GM18868 (cell line): ENCODE results near the gene ARSG.
"Not testable (repeated sequence)": the region's sequence is repeated elsewhere in the genome, so short reads cannot be mapped to it uniquely, and the experiment has no call there.

Experiments
- ATAC-seq: cut with Tn5 transposase; IDR thresholded peaks from one replicate; pipeline ENCODE4 v1.9.1; 2021; ENCODE audit warnings: mild to moderate bottlenecking, moderate library complexity; ENCODE audit not compliant: unreplicated experiment

The ARSG gene

GRCh38 chr17:68368387-68368786 is 77.1 kb downstream of the ARSG start:
- no peak for ATAC-seq

DNA sequence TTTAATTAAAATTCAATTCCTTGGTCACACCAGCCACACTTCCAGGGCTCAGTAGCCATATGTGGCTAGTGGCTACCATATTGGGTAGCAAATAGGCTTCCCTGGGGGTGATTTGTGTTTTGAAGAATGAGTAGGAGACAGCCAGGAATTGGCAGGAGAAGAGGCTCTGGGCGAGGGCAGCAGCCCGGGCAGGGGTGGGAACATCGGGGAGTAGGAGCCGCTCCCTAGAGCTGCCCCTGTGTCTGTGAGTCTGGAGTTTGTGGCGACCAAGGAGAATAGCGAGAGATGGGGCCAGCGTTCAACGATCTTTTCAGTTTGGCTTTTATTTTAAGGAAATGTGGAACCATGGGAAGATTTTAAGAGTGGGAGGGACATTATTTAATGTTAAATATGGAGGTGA is 84.3 kb downstream of the ARSG start:
- ATAC-seq: no peak

GRCh38 chr17:68376178-68376577 is 84.9 kb downstream of the ARSG start:
- ATAC-seq: not testable (repeated sequence)

GRCh38 chr17:68377771-68378267 is 86.5 kb downstream of the ARSG start:
- ATAC-seq: no peak

DNA sequence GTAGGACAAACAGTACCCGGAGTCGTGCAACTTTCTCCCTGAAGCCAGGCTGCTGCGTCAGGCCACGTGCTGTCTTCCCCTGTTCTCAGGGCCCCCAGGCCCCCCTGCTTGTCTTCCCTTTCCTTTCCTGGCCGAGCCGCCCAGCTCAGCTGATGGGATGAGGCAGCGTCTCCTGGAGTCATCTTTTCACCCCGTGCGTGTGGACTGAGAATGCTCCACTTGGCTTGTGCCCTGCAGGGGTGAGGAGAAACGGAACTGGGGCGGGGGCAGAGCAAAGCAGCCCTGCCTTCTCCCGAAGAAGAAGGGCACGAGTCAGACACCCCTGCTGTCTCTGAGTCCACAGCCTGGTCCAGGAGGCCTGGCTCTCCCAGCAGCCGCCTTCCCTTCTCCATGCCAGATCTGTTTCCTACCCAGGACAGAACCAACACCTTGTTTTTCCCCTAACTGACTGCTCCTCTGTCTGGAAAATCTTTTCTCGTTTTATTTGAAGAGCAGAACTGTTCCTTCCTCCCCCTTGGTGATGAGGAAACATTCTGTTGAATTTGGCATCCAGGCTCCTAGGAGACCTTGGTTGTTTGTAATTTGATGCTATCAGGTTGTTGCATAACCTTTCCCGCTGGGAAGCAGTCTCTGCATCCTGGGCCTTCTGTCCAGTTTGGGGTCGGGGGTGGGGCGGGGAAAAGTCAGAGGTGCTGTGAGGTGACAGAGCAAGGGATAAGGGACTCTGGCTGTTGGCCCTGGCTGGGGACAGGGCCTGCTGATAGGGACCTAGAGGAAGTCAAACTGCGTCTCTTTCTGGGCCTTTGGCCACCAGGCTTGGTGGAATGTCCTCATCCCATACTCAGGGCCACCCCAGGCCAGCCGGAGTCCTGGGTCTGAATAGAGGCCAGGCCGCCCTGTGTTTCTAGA is 87.2 kb downstream of the ARSG start:
- ATAC-seq: no peak

DNA sequence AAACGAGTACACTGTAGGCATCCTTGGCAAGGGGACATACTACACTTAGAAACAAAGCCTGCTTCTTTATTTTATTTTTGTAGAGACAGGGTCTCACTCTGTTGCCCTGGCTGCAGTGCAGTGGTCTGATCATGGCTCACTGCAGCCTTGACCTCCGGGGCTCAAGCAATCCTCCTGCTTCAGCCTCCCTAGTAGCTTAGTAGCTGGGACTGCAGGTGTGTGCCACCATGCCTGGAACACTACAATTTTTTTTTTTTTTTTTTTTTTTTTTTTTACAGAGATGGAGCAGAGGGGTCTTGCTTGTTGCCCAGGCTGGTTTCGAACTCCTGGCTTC is 87.8 kb downstream of the ARSG start:
- no peak for ATAC-seq

DNA sequence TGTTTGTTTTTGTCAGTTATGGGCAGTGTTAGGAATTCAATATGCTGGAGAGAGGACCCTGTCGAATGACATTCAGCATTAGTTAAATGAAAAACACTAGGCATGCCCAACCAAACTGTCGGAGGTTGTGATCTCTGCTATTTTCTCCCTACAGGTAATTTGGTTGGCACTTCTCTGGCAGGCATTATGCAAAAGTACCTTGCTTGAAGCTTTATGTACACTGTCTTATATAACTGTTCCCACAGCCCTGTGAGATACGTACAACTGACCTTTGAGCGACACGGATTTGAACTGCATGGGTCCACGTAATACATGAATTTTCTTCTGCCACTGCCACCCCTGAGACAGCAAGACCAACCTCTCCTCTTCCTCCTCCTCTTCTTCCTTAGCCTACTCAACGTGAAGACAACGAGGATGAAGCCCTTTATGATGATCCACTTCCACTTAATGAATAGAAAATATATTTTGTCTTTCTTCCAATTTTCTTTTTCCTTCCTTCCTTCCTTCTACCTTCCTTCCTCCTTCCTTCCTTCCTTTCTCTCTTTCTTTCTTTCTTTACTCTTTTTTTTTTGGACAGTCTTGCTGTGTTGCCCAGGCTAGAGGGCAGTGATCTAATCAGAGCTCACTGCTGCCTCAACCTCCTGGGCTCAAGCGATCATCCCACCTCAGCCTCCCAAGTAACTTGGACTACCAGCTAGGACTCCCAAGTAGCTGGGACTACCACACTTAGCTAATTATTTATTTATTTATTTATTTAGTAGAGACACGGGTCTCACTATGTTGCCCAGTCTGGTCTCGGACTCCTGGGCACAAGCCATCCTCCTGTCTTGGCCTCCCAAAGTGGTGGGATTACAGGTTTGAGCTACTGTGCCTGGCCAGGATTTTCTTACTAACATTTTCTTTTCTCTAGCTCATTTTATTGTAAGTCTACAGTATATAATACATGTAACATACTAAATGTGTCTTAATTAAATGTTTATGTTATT is 88.7 kb downstream of the ARSG start:
- no peak for ATAC-seq

- no peak for ATAC-seq
Observed at GRCh38 chr17:68381076-68381900, 90.0 kb downstream of the ARSG start.

DNA sequence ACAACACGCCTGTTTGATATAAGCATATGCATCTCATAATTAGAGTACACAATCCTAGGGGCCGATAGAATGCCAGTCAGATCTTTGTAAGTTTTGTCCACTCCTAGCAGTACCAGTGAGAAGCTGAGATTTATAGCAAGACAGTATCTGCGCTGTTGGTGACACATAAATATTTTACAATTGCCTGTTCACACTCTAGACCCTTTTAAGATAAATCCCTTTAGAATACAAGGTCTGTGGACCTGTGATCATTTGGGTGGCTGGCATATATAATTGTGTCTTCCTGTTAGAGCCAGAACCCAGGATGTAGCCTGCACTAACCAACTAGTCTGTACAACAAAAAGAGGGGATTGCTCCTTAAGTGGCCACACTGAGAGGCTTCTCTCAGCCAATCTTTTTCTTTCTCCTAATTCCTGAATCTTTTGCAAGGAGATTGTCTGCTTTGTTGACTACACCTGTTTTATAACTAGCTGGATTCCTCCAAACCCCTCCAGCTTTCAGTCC is 91.3 kb downstream of the ARSG start:
- ATAC-seq: no peak

DNA sequence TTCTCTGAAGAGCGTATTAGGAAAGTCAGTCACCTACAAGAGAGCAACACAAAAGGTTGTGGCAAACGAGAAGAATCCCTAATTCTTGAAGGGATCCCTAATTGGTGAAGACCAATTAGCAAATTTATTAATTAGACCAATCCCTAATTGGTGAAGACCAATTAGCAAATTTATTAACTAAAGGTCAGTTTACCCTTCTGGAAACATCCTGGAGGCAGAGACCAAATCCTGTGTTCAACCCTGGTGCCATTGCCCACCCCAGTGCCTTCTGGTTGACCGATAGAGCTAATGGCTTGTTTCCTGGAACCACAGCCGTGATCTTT is 91.8 kb downstream of the ARSG start:
- no peak for ATAC-seq

DNA sequence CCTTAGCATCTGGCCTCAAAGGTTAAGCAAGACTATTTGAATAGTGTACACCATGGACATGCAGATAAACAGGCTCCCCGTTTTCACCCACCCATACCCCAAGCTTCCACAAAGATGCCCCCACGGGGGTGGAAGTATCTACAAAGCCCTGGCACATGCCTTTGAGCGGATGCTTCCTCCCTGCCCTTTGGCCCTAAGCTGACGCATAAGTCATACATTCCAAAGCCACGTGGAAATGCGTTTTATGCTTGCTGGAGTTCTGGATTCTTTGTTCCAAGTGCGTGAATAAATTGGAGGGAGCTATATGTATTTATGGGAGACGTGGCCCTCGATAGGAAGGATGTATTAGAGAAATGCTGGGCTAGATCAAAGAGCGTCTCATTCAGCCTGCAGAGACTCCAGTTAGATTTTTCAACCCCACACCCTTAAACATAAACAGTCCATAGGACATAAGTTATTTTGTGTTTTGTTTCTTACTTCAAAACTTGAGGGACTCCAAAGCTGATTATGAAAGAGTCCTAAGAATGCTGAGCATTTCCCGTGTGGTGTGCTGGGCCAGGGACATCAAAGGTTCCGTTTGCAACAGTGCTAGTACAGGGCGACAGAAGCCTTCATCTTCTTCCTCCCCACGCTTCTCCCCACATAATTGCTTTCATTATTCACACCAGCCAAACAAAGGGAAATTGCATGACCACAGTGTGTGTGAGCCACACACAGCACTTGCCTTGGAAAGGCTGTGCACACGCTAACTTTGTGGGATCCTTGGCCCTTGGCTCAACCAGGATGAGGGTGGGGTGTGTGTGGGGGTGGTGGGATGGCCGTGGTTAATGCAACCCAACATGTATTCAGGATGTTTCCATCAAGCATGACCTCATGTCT is 92.4 kb downstream of the ARSG start:
- no peak for ATAC-seq

DNA sequence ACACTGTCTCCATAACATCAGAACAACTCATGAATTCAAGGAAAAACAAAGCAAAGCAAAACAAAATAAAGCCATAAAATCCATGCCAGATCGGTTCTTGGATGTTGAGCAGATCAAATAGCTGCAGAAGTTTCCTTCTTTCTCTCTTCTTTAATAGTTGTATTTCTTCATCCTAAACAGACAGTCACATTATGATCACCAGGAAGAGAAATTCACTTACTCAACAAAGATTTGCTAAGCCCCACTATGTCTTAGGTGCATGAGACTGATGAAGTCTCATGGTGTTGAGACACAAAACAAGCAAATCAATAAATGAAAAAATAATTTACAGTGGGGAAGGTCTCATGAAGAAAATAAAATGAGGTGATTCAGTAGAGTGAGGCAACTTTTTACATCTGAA is 93.2 kb downstream of the ARSG start:
- ATAC-seq: no peak

- ATAC-seq: no peak
Observed at GRCh38 chr17:68384941-68385340, 93.6 kb downstream of the ARSG start.

DNA sequence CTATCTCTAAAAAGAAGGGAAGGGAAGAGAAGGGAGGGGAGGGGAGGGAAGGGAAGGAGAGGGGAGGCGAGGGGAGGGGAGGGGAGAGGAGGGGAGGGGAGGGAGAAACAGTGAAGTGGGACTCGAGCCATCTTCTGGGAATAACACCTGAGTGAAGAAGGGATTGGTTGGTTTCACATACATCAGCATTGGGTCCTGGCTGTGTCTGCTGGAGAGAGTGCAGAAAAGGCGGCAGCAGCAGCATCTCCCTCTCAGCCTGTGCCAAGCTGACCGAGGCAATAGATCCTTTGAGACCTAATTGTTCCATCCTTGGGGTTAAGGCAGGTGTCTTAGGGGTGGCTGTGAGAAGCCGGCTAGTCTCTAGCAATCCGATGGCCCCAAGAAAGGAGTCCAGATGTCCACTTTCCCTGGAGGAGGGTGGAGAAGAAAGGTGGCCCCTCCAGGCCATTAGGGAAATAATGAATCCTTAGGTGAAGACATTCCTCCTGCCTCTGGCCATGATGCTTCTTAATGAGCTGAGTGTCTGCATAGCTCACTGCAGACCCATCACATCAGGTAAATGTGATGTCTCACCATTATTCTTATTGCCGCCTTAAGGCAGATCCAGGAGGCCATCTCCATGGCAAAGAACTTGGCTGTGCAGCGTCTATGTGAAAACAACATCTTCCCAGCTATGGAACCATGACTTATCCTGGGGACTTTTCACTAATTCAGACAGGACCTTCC is 94.4 kb downstream of the ARSG start:
- no peak for ATAC-seq

- ATAC-seq: no peak
Observed at GRCh38 chr17:68387435-68388218, 96.3 kb downstream of the ARSG start.

DNA sequence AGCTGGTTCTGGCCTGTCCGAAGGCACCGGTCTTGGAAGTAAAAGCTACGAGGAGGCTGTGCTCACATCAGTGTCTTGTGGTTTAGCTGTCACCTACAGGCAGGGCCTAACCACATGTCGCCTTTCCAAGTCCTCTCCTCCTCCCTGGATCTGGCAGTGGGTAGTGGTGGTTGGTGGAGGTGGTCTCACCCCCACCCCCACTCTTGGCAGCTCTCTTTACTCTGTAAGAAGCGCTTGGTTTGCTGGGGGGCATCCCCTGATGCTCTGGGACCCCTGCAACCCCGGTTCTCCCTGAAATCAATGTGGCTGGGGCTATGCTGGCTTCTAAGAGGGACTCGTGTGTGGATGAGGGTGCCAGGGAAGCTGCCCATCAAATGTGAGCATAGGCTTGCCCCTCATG is 97.7 kb downstream of the ARSG start:
- no peak for ATAC-seq

GRCh38 chr17:68390888-68391545 is 99.7 kb downstream of the ARSG start:
- no peak for ATAC-seq
